GM12801 (cell line): Measurements from ENCODE around the gene LRRC74B.

Experiments
- TF ChIP-seq, protein P1 (sequence below): IDR thresholded peaks from one replicate; pipeline ENCODE4 v1.5.1; 2011; ENCODE audit warnings: control low read depth; ENCODE audit not compliant: insufficient read length; ENCODE audit errors: extremely low read depth

Gene LRRC74B

DNA sequence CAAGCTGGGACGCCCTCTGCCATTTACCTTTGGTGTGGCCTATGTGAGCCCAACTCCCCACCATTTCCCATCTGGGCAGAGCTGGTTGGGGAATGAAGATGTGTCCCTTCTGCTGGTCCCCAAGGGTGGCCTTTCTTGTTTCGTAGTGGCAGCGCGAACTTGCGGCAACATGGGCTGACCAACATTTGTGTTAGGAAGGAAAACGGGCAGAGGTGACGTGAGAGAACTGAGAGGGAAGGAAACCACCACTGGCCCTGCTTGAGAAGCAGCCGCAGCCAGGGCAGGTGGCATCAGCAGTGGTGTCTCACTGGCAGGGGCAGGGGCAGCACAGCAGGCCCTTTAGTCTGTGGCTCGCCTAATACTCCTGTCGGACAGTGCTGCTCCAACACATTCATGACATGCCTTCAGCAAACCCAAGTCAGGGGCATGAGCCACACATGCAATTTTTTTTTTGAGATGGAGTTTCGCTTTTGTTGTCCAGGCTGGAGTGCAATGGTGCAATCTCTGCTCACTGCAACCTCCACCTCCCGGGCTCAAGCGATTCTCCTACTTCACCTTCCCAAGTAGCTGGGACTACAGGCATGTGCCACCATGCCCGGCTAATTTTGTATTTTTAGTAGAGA is 29.9 kb downstream of the LRRC74B start:
- TF ChIP-seq, protein P1, sequence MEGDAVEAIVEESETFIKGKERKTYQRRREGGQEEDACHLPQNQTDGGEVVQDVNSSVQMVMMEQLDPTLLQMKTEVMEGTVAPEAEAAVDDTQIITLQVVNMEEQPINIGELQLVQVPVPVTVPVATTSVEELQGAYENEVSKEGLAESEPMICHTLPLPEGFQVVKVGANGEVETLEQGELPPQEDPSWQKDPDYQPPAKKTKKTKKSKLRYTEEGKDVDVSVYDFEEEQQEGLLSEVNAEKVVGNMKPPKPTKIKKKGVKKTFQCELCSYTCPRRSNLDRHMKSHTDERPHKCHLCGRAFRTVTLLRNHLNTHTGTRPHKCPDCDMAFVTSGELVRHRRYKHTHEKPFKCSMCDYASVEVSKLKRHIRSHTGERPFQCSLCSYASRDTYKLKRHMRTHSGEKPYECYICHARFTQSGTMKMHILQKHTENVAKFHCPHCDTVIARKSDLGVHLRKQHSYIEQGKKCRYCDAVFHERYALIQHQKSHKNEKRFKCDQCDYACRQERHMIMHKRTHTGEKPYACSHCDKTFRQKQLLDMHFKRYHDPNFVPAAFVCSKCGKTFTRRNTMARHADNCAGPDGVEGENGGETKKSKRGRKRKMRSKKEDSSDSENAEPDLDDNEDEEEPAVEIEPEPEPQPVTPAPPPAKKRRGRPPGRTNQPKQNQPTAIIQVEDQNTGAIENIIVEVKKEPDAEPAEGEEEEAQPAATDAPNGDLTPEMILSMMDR: no peak

GRCh38 chr22:21076912-21077625 is 31.3 kb downstream of the LRRC74B start:
- TF ChIP-seq, protein P1: no peak

DNA sequence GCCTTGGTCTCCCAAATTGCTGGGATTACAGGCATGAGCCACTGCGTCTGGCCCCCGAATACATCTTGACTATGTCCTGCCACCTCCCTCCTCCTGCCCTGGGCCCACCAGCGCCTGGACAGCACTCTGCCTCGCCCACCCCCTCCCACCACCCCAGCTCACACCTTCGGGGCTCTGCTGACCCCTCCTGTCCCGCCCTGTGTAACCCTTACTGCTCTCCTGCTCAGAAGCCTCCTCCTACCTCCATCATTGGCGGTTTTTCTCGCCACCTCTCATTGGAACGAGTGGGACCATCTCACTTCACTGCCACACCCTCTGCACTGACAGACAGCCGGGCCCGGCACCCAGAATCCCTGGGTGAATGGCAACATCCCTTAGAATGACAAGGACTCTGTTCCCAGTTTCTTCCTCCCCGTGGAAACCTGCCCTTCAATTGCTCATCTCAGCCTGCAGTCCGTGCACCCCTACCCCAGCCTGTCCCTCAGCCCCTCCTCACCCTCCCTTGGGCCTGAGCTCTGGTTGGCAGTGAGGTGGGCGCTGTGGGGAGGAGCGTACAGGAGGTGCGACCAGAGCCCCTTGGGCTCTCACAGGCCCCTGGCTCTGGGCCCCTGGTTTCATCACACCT is 32.2 kb downstream of the LRRC74B start:
- TF ChIP-seq, protein P1: no peak

GRCh38 chr22:21078916-21079315 is 33.2 kb downstream of the LRRC74B start:
- TF ChIP-seq, protein P1: no peak

DNA sequence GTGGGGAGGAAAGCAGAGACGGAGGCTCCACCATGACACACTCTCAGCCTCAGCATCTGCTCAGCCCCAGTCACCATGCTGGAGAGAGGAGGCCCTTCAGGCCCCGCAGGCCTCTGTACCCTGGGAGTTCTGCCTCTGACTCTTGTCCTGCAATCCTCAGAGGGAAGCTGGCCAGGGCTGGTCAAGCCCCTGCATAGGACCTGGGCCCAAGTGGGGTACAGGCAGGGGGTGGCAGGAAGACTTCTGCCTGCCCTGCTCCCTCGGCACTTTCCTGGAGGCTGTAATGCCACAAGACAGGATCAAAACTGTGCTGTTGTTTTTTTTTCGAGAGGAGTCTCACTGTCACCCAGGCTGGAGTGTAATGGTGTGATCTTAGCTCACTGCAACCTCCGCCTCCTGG is 33.7 kb downstream of the LRRC74B start:
- TF ChIP-seq, protein P1: no peak

GRCh38 chr22:21080435-21081137 is 34.8 kb downstream of the LRRC74B start:
- TF ChIP-seq, protein P1: no peak

- TF ChIP-seq, protein P1: no peak
Measured at GRCh38 chr22:21082248-21082647, 36.5 kb downstream of the LRRC74B start.
